HK-2 (cell line): ENCODE data around the gene PEX10.
A peak's percentile ranks its signal among the peaks of the same experiment; 100 is the strongest.

Source experiments
- DNase-seq: peaks from one replicate; pipeline ENCODE4 v3.0.0-alpha.2; 2018; ENCODE audit not compliant: unreplicated experiment

The PEX10 gene

GRCh38 chr1:2375246-2375922, 37.0 kb downstream of the PEX10 start:
- DNase-seq: no peak

DNA sequence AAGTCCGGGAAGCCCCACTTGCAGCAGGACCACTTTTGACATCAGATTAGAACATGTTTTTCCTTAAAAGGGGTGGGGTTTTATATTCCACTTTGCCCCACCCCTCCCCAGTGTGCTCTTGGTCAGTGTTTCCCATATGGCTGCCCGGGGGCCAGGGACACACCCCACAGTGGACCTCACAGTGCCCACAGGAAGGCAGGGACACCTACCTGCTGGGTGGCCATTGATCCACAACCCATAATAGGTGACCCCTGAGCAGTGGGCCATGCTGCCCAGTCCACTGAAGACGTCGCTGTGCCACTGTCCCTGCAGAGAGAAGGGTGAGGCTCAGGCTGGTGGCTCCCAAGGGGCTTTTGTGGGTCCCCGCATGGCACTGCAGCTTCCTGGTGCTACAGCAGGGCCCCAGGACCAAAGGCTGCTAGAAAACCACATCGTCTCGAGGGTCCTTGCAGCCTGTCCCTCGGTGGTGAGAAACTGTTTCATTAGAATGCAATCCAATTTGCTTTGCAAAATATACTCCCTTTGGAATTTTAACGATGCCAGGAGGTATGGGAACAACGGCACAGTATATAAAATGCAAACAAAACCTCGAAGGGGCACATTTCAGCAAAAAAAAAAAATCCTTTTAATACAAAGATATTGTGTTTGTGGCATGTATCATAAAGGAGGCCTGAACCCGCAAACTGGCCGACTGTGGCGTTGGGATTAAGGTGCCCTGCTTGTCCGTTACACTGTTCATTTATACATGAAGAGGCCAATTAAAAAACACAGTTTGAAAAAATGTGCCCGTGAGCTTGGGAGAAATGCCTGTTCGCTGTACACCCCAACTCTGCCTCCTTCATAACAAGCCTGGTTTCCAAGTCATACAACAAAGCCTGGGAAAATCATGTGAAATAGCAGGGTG, 37.9 kb downstream of the PEX10 start:
- DNase-seq: no peak

GRCh38 chr1:2373551-2374251, 38.7 kb downstream of the PEX10 start:
- DNase-seq: no peak

- peak; percentile 48 for DNase-seq
Observed at GRCh38 chr1:2372551-2373490, 39.5 kb downstream of the PEX10 start.

DNA sequence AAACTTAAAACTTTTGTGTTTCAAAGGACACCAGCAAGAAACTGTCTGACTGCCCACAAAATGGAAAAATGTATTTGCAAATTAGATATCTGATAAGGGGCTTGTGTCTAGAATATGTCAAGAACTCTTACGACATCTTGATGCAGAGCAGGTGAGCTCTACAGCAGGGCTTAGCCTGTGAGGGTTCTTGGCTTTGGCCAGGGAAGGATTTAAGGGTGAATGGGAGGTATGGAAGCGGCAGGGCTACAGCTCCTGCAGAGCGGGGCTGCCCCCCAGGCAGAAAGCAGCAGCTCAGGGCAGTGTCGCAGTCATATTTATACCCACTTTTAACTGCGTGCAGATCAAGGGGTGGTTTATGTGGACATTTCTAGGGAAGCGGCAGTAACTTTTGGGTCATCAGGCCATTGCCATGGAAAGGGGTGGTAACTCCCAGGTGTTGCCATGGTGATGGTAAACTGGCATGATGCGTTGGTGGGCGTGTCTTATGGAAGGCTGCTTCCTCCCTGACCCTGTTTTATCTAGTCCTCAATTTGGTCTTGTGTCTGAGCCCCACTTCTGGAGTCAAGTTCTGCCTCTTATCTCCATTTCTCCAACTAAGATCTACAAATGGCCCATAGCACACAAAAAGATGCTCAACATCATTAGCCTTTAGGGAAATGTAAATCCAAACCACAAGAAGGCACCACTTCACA, 44.2 kb downstream of the PEX10 start:
- DNase-seq: no peak

DNA sequence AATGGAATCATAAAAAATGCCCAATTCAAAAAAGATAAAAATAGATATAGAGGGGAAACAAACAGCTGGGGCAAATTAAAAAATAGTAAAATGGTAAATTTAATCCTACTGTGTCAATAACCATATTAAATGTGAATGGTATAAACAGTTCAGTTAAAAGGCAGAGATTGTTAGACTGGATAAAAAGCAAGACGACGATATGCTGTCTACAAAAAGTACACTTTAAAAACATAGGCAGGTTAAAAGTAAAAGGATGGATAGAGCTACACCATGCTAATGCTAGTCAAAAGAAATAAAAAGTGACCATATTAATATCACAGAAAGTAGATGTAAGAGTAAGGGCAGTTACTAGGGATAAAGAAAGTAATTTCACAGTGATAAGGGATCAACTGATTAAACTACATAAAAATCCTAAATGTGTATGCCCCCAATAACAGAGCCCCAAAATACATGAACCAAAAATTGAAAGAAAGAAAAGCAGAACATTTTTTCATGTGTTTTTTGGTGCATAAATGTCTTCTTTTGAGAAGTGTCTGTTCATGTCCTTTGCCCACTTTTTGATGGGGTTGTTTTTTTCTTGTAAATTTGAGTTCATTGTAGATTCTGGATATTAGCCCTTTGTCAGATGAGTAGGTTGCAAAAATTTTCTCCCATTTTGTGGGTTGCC, 48.4 kb downstream of the PEX10 start:
- no peak for DNase-seq

DNA sequence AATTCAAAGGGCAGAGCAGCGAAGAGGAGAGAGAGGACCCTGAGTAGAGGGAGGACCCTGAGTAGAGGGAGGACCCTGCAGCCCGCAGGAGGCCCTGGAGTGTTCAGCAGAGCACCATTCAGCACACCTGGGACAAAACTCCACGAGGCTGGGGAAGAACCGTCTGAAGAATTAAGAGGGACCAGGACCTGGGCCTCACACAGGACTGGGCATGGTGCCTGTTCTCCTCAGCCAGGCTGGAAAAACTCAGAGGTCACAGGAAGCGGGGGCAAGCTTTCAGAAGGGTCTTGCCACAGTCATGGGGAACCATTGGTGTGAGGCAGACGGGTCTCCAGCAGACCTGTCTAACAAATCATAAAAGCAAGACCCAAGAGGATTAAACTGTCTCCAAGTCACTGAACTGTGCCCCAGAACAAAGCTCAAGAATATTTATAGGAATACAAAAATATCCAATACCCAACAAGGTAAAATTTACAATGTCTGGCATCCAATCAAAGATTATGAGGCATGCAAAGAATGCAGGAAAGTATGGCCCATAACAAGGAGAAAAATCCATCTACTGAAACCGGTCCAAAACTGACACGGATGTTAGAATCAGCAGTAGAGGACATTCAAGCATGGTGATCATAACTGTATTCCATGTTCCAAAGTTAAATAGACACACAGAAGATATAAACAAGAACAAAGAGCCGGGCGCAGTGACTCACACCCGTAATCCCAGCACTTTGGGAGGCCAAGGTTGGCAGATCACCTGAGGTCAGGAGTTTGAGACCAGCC, 51.6 kb downstream of the PEX10 start:
- DNase-seq: no peak

DNA sequence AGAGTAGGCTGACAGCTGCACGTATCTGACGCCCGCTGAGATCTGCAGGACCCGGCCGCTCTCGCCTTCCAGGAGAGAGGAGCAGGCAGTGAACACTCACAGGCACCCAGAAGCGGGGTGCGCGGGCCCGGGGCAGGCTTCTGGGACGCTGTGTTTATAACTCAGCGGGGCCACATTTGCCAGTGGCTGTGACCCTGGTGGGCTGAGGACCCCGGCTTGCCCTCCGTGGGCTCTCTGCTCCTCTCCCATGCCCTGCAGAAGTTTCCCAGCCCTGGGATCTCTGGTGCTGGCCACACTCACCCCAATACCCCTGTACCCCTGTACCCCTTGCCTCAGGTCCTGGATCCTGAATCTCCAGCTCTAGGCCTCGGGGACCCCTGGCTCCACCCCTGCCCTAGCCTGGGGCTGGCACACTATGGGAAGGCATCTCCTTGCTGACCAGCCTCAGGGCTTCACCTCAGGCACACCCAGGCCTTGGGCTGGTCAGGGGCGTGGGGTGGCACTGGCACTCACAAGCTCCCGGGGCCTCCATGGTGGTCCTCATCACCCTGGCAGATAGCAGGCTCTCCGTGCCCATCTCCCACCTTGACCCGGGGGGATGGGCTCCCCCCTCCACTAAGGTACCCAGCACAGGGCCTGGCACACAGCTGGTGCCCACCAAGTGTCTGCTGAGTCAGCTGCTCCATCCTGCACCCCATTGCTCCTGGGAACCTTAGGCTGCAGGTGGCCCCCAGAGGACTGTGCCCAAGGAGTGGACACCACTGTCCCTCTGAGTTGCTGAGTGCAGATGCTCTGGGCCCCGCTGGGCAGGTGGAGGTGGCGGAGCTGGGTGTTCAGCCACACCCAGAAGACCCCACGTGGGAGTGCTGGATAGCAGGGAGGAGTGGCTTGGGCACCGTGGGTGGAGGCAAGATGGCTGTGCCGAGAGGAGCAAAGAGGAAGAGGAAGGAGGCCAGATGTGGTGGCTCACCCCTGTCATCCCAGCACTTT, 53.4 kb downstream of the PEX10 start:
- DNase-seq: no peak

GRCh38 chr1:2358072-2358471, 54.3 kb downstream of the PEX10 start:
- DNase-seq: no peak

- no peak for DNase-seq
Observed at GRCh38 chr1:2356911-2357845, 55.2 kb downstream of the PEX10 start.

DNA sequence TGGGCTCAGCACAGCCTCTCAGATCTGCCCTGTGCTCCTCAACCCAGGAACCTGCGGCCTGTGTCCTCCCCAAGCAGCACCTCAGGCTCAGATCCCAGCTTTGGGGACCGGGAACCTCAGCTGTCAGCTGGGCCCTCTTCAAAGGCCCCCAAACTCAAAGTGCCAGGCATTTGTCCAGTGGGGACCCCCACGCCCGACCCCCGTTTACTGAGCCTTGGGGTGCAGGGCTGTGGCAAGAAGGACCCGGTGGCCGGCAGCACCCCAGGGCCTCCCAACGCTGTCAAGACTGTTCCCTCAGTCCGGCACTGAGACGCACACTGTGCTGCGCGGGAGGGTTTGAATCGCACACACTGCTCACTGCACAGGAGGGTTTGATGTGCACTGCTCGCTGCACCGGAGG, 56.0 kb downstream of the PEX10 start:
- no peak for DNase-seq

DNA sequence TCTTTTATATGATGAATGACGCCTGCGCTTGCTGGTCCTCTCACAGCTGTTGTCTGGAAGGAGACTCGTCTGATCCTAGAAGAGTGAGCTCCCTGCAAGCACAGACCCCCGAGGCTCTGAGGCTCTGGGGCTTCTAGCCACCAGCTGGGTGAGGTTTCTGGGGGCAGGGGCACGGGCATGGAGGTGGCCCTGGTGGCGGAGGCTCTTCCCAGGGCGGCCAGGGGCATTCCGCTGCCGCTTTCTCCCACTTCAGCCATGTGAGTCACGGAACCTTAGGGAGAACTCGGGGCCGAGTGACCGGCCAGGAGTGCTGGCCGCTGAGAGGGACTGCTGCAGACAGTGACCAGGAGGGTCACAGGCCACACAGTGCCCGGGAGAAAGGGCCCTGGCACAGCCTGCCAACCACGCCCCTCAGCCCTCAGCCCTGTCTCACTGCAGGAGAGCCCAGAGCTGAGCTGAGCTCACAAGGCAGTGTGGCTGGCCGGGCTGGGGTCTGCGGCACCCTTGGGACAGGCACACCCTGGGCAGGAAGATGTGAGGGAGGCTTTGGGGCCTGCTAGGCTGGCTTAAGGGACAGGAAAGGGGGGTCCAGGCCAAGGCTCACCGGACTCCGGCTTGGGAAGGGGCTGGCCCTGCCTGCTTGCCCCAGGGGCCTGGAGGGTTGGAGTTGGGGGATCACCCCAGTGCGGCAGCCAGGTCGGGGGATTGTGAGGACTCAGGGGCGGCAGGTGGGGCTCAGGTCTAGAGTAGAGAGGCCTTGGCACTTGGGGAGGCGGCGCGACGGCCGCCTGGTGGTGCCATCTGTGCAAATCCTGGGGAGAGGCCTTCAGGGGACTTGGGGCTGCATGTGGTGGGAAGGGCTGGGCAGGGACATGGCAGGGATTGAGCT, 56.7 kb downstream of the PEX10 start:
- no peak for DNase-seq

- no peak for DNase-seq
Observed at GRCh38 chr1:2354511-2355372, 57.6 kb downstream of the PEX10 start.
